ENCODE measurements around the gene CD4.
A peak's percentile ranks its signal among the peaks of the same experiment; 100 is the strongest.

Gene CD4

GRCh38 chr12:6819106-6820030 lies 30.0 kb downstream of the CD4 start:
- no peaks in the 10 kb centered on the region for H3K36me3 ChIP-seq (ENCODE audit: control insufficient read depth in 1 of 2, insufficient read depth in 2 of 2, low read length in 2 of 2)
- peaks cover 5% of the 10 kb centered on the region for H3K27me3 ChIP-seq (ENCODE audit: low read depth, low read length)
- peaks cover 0 to 23% of the 10 kb centered on the region in 2 donors for H3K4me1 ChIP-seq (ENCODE audit: control insufficient read depth in 1 of 2, insufficient read depth in 2 of 2, low read length in 2 of 2)
- H3K4me3 ChIP-seq (ENCODE audit: low read depth in 1 of 2, low read length in 2 of 2), result no peak overlapping the region
- no peak overlapping the region for H3K27ac ChIP-seq (ENCODE audit: low read length)
- H3K9me3 ChIP-seq (ENCODE audit: control insufficient read depth in 1 of 2, low read length in 2 of 2), result no peaks in the 10 kb centered on the region

GRCh38 chr12:6820166-6820565 lies 30.8 kb downstream of the CD4 start:
- H3K36me3 ChIP-seq (ENCODE audit: control insufficient read depth in 1 of 2, insufficient read depth in 2 of 2, low read length in 2 of 2), result no peaks in the 10 kb centered on the region
- H3K27me3 ChIP-seq (ENCODE audit: low read depth, low read length), result peaks cover 9% of the 10 kb centered on the region
- H3K4me3 ChIP-seq (ENCODE audit: low read depth in 1 of 2, low read length in 2 of 2), result no peak overlapping the region
- H3K9me3 ChIP-seq (ENCODE audit: control insufficient read depth in 1 of 2, low read length in 2 of 2), result no peaks in the 10 kb centered on the region
- no peak overlapping the region for H3K27ac ChIP-seq (ENCODE audit: low read length)
- peaks cover 0 to 23% of the 10 kb centered on the region in 2 donors for H3K4me1 ChIP-seq (ENCODE audit: control insufficient read depth in 1 of 2, insufficient read depth in 2 of 2, low read length in 2 of 2)

GRCh38 chr12:6821591-6822425 lies 32.5 kb downstream of the CD4 start, which contains the start of gene GPR162:
Gene GPR162 (plus strand): TSS chr12:6821821. CDS start chr12:6823899, 2,078 bp downstream.
- no peaks in the 10 kb centered on the region for H3K9me3 ChIP-seq (ENCODE audit: control insufficient read depth in 1 of 2, low read length in 2 of 2)
- peaks cover 9% of the 10 kb centered on the region for H3K27me3 ChIP-seq (ENCODE audit: low read depth, low read length)
- no peaks in the 10 kb centered on the region for H3K36me3 ChIP-seq (ENCODE audit: control insufficient read depth in 1 of 2, insufficient read depth in 2 of 2, low read length in 2 of 2)
- H3K27ac ChIP-seq (ENCODE audit: low read length), result peak within 1 kb of the TSS; percentile 7
- H3K4me1 ChIP-seq (ENCODE audit: control insufficient read depth in 1 of 2, insufficient read depth in 2 of 2, low read length in 2 of 2), result peaks cover 0 to 24% of the 10 kb centered on the region in 2 donors
- peak within 1 kb of the TSS; percentile 19 to 60 for H3K4me3 ChIP-seq (ENCODE audit: low read depth in 1 of 2, low read length in 2 of 2)

GRCh38 chr12:6822426-6823135 lies 33.3 kb downstream of the CD4 start:
- Histone ChIP-seq H3K36me3 (ENCODE audit: control insufficient read depth in 1 of 2, insufficient read depth in 2 of 2, low read length in 2 of 2) (no peaks in the 10 kb centered on the region), H3K27ac (ENCODE audit: low read length) (no peak overlapping the region), H3K9me3 (ENCODE audit: control insufficient read depth in 1 of 2, low read length in 2 of 2) (no peaks in the 10 kb centered on the region), H3K4me3 (ENCODE audit: low read depth in 1 of 2, low read length in 2 of 2) (peak overlapping the region; percentile 12 to 60), H3K4me1 (ENCODE audit: control insufficient read depth in 1 of 2, insufficient read depth in 2 of 2, low read length in 2 of 2) (peaks cover 4 to 32% of the 10 kb centered on the region in 2 donors), H3K27me3 (ENCODE audit: low read depth, low read length) (peaks cover 9% of the 10 kb centered on the region)

- H3K4me3 ChIP-seq (ENCODE audit: low read depth in 1 of 2, low read length in 2 of 2), result no peak overlapping the region
- H3K9me3 ChIP-seq (ENCODE audit: control insufficient read depth in 1 of 2, low read length in 2 of 2), result no peaks in the 10 kb centered on the region
- peaks cover 4 to 33% of the 10 kb centered on the region in 2 donors for H3K4me1 ChIP-seq (ENCODE audit: control insufficient read depth in 1 of 2, insufficient read depth in 2 of 2, low read length in 2 of 2)
- peaks cover 9% of the 10 kb centered on the region for H3K27me3 ChIP-seq (ENCODE audit: low read depth, low read length)
- no peaks in the 10 kb centered on the region for H3K36me3 ChIP-seq (ENCODE audit: control insufficient read depth in 1 of 2, insufficient read depth in 2 of 2, low read length in 2 of 2)
- H3K27ac ChIP-seq (ENCODE audit: low read length), result no peak overlapping the region
Measured at GRCh38 chr12:6823182-6824084, 34.1 kb downstream of the CD4 start.

GRCh38 chr12:6824085-6824775 lies 34.9 kb downstream of the CD4 start:
- Histone ChIP-seq H3K27me3 (ENCODE audit: low read depth, low read length) (peaks cover 9% of the 10 kb centered on the region), H3K4me1 (ENCODE audit: control insufficient read depth in 1 of 2, insufficient read depth in 2 of 2, low read length in 2 of 2) (peaks cover 4 to 37% of the 10 kb centered on the region in 2 donors), H3K4me3 (ENCODE audit: low read depth in 1 of 2, low read length in 2 of 2) (no peak overlapping the region)

GRCh38 chr12:6824901-6825381 lies 35.6 kb downstream of the CD4 start:
- Histone ChIP-seq H3K27ac (ENCODE audit: low read length) (no peak overlapping the region), H3K4me1 (ENCODE audit: control insufficient read depth in 1 of 2, insufficient read depth in 2 of 2, low read length in 2 of 2) (peaks cover 4 to 44% of the 10 kb centered on the region in 2 donors), H3K36me3 (ENCODE audit: control insufficient read depth in 1 of 2, insufficient read depth in 2 of 2, low read length in 2 of 2) (no peaks in the 10 kb centered on the region), H3K9me3 (ENCODE audit: control insufficient read depth in 1 of 2, low read length in 2 of 2) (no peaks in the 10 kb centered on the region), H3K27me3 (ENCODE audit: low read depth, low read length) (peaks cover 9% of the 10 kb centered on the region), H3K4me3 (ENCODE audit: low read depth in 1 of 2, low read length in 2 of 2) (peak overlapping the region in 1 of 2 donors; percentile 11)

More at GRCh38 chr12:6824085-6824775, 34.9 kb downstream of the CD4 start:
- Histone ChIP-seq H3K9me3 (ENCODE audit: control insufficient read depth in 1 of 2, low read length in 2 of 2) (no peaks in the 10 kb centered on the region), H3K27ac (ENCODE audit: low read length) (no peak overlapping the region), H3K36me3 (ENCODE audit: control insufficient read depth in 1 of 2, insufficient read depth in 2 of 2, low read length in 2 of 2) (no peaks in the 10 kb centered on the region)

GRCh38 chr12:6825398-6826124 lies 36.2 kb downstream of the CD4 start:
- peaks cover 4 to 48% of the 10 kb centered on the region in 2 donors for H3K4me1 ChIP-seq (ENCODE audit: control insufficient read depth in 1 of 2, insufficient read depth in 2 of 2, low read length in 2 of 2)
- H3K4me3 ChIP-seq (ENCODE audit: low read depth in 1 of 2, low read length in 2 of 2), result peak overlapping the region in 1 of 2 donors; percentile 11
- no peak overlapping the region for H3K27ac ChIP-seq (ENCODE audit: low read length)
- peaks cover 9% of the 10 kb centered on the region for H3K27me3 ChIP-seq (ENCODE audit: low read depth, low read length)
- H3K36me3 ChIP-seq (ENCODE audit: control insufficient read depth in 1 of 2, insufficient read depth in 2 of 2, low read length in 2 of 2), result no peaks in the 10 kb centered on the region
- H3K9me3 ChIP-seq (ENCODE audit: control insufficient read depth in 1 of 2, low read length in 2 of 2), result no peaks in the 10 kb centered on the region

GRCh38 chr12:6826125-6826733 lies 36.9 kb downstream of the CD4 start:
- H3K27ac ChIP-seq (ENCODE audit: low read length), result no peak overlapping the region
- peaks cover 4 to 41% of the 10 kb centered on the region in 2 donors for H3K4me1 ChIP-seq (ENCODE audit: control insufficient read depth in 1 of 2, insufficient read depth in 2 of 2, low read length in 2 of 2)
- peaks cover 9% of the 10 kb centered on the region for H3K27me3 ChIP-seq (ENCODE audit: low read depth, low read length)
- H3K9me3 ChIP-seq (ENCODE audit: control insufficient read depth in 1 of 2, low read length in 2 of 2), result no peaks in the 10 kb centered on the region
- peaks cover 0 to 3% of the 10 kb centered on the region in 2 donors for H3K36me3 ChIP-seq (ENCODE audit: control insufficient read depth in 1 of 2, insufficient read depth in 2 of 2, low read length in 2 of 2)
- H3K4me3 ChIP-seq (ENCODE audit: low read depth in 1 of 2, low read length in 2 of 2), result no peak overlapping the region

All from muscle layer of duodenum (tissue), 2 donors.